GM19395 (cell line): ENCODE measurements around the gene ACTL6B.
"Not testable (repeated sequence)": the region's sequence is repeated elsewhere in the genome, so short reads cannot be mapped to it uniquely, and the experiment has no call there.

Experiments used
- ATAC-seq: cut with Tn5 transposase; IDR thresholded peaks from one replicate; pipeline ENCODE4 v1.9.1; 2021; ENCODE audit warnings: mild to moderate bottlenecking, moderate library complexity; ENCODE audit not compliant: unreplicated experiment

ACTL6B gene

GRCh38 chr7:100655908-100656674 lies at the start of gene ACTL6B:
ACTL6B (minus strand) TSS chr7:100656448; CDS start chr7:100656354, 94 bp downstream.
- ATAC-seq = no peak

GRCh38 chr7:100705320-100705752 lies 49.1 kb upstream of the ACTL6B start:
- ATAC-seq = peak; percentile 65

GRCh38 chr7:100701089-100701488 lies 44.8 kb upstream of the ACTL6B start:
- ATAC-seq = not testable (repeated sequence)

- no peak for ATAC-seq
Measured at GRCh38 chr7:100699018-100699417, 42.8 kb upstream of the ACTL6B start.

- no peak for ATAC-seq
Measured at GRCh38 chr7:100696123-100696521, 39.9 kb upstream of the ACTL6B start.

- ATAC-seq = peak; percentile 52
Measured at GRCh38 chr7:100694098-100694745, 38.0 kb upstream of the ACTL6B start, which contains the start of gene GIGYF1. GIGYF1 (minus strand) TSS chr7:100694250; CDS start chr7:100688238, 6,012 bp downstream.

- ATAC-seq = peak; percentile 17
Measured at GRCh38 chr7:100693312-100694097, 37.3 kb upstream of the ACTL6B start.

GRCh38 chr7:100692578-100692961 lies 36.3 kb upstream of the ACTL6B start:
- ATAC-seq = no peak

- ATAC-seq = no peak
Measured at GRCh38 chr7:100691676-100692577, 35.7 kb upstream of the ACTL6B start.

GRCh38 chr7:100689230-100690135 lies 33.2 kb upstream of the ACTL6B start:
- no peak for ATAC-seq

GRCh38 chr7:100688326-100688860 lies 32.1 kb upstream of the ACTL6B start:
- no peak for ATAC-seq

GRCh38 chr7:100687751-100688300 lies 31.6 kb upstream of the ACTL6B start:
- no peak for ATAC-seq

- ATAC-seq = no peak
Measured at GRCh38 chr7:100687261-100687660, 31.0 kb upstream of the ACTL6B start.

GRCh38 chr7:100686822-100687211 lies 30.6 kb upstream of the ACTL6B start:
- ATAC-seq = no peak

GRCh38 chr7:100686201-100686821 lies 30.1 kb upstream of the ACTL6B start:
- no peak for ATAC-seq

- ATAC-seq = no peak
Measured at GRCh38 chr7:100685631-100686145, 29.4 kb upstream of the ACTL6B start.

- ATAC-seq = no peak
Measured at GRCh38 chr7:100685049-100685605, 28.9 kb upstream of the ACTL6B start.

GRCh38 chr7:100684534-100685042 lies 28.3 kb upstream of the ACTL6B start:
- no peak for ATAC-seq
